Measurements from ENCODE around the gene C1orf105.

DNA sequence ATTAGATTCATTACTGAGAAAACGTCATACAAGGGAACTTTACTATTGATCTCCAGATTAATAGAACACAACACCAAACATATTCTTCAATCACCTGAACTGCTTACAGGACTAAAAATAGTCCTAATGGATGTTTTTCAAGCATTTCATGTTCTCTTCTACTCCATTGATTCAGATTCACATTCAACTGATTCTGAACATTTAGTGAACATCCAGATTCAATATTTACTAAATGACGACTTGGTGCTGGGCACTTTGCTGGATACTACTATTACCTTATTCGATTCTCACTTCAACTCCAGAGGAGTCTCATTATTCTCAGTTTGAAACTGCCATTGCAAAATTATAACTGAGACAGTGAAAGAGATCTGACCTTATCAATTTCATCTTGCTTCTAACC is 93.6 kb downstream of the C1orf105 start:
- TF ChIP-seq, protein P1, sequence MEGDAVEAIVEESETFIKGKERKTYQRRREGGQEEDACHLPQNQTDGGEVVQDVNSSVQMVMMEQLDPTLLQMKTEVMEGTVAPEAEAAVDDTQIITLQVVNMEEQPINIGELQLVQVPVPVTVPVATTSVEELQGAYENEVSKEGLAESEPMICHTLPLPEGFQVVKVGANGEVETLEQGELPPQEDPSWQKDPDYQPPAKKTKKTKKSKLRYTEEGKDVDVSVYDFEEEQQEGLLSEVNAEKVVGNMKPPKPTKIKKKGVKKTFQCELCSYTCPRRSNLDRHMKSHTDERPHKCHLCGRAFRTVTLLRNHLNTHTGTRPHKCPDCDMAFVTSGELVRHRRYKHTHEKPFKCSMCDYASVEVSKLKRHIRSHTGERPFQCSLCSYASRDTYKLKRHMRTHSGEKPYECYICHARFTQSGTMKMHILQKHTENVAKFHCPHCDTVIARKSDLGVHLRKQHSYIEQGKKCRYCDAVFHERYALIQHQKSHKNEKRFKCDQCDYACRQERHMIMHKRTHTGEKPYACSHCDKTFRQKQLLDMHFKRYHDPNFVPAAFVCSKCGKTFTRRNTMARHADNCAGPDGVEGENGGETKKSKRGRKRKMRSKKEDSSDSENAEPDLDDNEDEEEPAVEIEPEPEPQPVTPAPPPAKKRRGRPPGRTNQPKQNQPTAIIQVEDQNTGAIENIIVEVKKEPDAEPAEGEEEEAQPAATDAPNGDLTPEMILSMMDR (IDR thresholded peaks at IDR 0.05; ENCODE audit: insufficient read depth, low read length, poor library complexity, severe bottlenecking): no peak
- no peak for TF ChIP-seq EZH2phosphoT487 (conservative IDR thresholded peaks at IDR 0.05; ENCODE audit: low read length)

Data from SU-DHL-6 (cell line).